UCSD-AML1 (cell line): Measurements from ENCODE around the gene BAZ1B.
"Not testable (repeated sequence)": the region's sequence is repeated elsewhere in the genome, so short reads cannot be mapped to it uniquely, and the experiment has no call there.

ENCODE experiments used
- DNase-seq: peaks from one replicate; lab custom pipeline; 2025; ENCODE audit not compliant: unreplicated experiment; lab: John Stamatoyannopoulos, UW

BAZ1B gene

DNA sequence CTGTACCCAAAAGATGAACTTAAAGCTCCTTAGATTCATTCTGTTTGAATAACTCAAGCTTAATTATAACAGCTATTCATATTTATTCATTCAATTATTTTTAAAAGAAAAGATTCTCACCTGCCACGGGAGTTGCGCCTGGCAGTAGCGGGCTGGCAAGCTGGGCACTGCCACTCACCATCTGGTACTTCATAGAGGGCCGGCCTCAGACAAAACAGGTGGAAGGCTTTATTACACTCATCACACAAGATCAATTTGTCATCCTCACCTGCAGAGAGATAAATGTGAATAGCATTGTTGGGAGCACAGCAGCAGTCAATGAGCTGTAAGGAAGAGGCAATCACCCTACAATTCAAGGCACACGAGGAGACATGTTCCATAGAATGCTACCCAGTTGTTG, 72.7 kb downstream of the BAZ1B start:
- no peak for DNase-seq

- no peak for DNase-seq
Observed at GRCh38 chr7:73448609-73449008, 73.5 kb downstream of the BAZ1B start.

DNA sequence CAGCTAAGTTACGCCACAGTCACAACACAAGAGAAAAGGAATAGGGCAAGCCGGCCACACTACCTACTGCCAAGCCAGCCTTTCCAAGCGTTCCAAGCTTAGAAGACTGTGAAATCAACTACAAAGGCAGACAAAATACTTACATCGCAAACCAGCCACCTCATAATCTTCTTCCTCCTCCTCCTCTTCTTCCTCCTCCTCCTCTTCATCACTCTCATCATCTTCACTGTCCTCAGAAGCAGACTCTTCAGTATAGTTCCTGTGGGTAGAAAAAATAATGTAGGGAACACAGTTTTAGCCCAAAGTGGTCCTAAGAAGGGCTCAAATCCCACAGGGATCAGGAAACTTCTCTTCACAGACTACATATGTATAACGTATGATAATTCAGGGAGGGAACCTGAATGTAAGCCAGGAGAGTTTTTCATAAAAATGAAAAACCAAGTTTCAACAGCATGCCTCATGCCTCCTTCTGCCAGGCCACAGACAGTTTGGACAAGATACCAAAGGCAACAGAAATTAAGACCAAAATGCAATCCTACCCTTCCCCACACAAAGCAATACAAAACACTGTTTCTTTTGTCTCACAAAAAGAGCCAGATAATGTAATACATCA, 74.9 kb downstream of the BAZ1B start:
- DNase-seq, result no peak

GRCh38 chr7:73446682-73447081, 75.4 kb downstream of the BAZ1B start:
- DNase-seq, result no peak

- no peak for DNase-seq
Observed at GRCh38 chr7:73443548-73444255, 78.4 kb downstream of the BAZ1B start.

DNA sequence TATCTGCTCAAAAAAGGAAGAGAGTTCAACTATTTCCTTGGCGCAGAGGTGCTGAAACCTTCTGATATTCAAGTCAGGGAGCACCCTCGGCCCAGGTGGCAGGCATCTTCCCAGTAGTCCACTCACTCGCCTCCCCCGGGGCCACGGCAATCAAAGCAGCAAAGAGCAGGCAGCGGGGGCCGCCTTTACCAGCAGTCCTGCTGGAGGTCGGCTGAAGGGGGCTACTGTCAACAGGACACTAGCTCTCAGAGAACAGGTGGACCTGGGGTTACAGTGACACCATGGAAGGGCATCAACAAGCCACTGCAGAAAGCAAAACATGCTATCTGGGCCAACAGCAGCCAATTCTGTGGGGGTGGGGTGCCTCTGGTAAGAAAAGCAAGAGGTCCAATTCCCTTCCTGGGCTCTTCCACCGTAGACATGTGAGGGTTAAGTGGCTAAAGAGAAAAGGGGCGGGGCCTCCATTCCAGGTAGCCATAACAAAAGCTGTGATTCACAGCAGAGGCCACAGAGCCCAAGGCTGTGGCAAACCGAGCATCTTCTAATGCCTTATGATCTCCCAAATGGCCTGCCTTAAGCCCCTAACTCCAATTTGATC, 79.1 kb downstream of the BAZ1B start:
- DNase-seq, result no peak

GRCh38 chr7:73442222-73442902, 79.7 kb downstream of the BAZ1B start:
- DNase-seq, result no peak

GRCh38 chr7:73439410-73439704, 82.7 kb downstream of the BAZ1B start:
- DNase-seq, result no peak

DNA sequence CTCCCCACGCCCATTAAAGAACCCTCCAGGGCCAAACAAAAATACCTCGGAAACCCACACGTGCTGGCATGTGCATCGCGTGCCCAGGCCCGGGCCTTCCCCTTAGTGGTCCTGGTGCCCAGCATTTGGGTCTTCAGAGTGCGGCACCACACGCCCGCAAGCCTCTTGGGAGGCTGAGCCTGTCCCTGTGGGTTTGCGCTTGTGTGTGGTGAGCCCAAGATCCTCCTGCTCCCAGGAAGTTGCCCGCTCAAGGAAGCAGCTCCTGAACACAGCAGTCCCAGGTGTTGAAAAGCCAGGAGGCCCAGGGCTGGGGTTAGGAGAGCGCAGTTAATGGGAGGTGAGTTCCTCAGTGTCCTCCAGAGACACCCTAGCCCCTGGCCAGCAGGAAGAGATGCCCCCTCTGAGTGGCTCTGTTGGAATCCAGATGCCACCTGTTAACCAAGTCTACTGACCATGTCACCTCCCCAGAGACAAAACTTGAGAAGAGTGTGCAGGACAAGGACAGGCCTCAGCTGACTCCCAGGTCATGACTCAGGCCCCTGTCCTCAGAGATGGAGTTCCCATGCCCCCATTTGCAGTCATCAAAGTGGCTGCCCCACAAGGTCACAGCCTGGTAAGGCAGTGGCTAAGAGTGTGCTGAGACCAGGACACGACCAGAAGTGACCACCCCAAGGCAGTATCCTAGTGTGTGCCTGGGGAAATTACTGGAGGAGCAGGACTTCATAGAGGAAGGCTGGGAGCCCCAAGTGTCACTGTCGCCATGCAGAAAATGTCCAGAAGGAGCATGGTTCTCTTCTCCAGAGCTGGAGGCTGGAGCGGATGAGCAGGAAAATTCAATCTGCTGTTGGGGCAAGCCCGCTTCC, 83.3 kb downstream of the BAZ1B start:
- no peak for DNase-seq

GRCh38 chr7:73437621-73438416, 84.3 kb downstream of the BAZ1B start:
- no peak for DNase-seq

- no peak for DNase-seq
Observed at GRCh38 chr7:73437091-73437490, 85.0 kb downstream of the BAZ1B start.

DNA sequence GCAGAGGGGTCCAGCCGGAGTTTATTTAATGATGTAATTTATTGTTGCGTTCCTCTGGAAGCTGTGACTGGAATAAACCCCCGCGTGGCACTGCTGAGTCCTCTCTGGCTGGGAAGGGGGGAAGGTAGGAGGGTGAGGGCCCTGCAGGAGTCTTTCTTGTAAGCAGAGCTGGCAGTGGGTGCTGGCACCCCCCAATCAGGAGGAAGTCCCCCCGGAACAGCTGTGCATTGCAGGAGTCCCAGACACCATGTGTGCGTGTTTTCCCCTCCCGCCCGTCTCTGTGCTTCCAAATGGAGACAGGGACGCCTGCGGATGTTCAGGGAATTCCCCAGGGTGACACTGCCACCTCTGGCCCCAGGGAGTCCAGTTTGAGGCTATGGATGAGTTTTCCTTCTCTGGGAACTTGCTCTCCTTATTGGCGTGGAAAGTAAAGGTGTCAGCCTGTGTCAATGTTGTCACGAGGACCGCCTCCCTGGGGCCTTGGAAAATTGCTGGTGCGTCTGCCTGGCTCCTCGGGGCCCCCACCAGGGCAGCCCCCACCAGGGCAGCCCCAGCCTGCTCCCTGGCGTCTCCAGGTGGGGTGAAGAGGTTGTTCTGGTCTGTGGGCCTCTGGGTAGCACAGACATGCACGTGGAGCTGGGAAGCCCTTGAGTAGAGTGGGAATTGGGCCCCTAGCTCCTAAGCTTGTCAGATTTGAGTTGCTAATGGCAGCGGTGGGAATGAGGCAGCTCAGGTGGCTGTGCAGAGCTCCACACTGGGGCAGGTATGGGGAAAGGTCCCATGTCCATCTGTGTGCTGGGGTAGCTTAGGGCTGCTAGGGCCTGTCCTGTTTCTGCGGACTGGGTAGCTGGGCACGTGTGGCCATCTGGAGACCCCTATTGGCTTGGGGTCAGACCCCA, 85.8 kb downstream of the BAZ1B start:
- DNase-seq, result no peak

- no peak for DNase-seq
Observed at GRCh38 chr7:73435471-73436009, 86.6 kb downstream of the BAZ1B start.

GRCh38 chr7:73434701-73435069, 87.4 kb downstream of the BAZ1B start:
- DNase-seq, result no peak

GRCh38 chr7:73433924-73434700, 88.0 kb downstream of the BAZ1B start:
- no peak for DNase-seq

- DNase-seq, result no peak
Observed at GRCh38 chr7:73432676-73433075, 89.4 kb downstream of the BAZ1B start.

GRCh38 chr7:73431041-73431835, 90.9 kb downstream of the BAZ1B start:
- no peak for DNase-seq

DNA sequence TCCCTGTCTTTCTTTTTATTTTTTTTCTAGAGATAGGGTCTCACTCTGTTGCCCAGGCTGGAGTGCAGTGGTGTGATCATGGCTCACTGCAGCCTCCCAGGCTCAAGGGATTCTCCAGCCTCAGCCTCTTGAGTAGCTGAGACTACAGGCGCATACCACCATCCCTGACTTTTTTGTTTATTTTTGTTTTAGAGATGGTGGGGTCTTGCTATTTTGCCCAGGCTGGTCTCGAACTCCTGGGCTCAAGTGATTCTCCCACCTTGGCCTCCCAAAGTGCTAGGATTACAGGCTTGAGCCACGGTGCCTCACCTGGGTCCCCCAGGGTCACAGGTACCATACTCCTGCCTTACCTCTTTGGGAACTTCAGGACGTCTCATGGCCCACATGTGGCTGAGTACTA, 91.6 kb downstream of the BAZ1B start:
- DNase-seq, result not testable (repeated sequence)
